ENCODE data around the gene MED23.

- TF ChIP-seq, protein P1, sequence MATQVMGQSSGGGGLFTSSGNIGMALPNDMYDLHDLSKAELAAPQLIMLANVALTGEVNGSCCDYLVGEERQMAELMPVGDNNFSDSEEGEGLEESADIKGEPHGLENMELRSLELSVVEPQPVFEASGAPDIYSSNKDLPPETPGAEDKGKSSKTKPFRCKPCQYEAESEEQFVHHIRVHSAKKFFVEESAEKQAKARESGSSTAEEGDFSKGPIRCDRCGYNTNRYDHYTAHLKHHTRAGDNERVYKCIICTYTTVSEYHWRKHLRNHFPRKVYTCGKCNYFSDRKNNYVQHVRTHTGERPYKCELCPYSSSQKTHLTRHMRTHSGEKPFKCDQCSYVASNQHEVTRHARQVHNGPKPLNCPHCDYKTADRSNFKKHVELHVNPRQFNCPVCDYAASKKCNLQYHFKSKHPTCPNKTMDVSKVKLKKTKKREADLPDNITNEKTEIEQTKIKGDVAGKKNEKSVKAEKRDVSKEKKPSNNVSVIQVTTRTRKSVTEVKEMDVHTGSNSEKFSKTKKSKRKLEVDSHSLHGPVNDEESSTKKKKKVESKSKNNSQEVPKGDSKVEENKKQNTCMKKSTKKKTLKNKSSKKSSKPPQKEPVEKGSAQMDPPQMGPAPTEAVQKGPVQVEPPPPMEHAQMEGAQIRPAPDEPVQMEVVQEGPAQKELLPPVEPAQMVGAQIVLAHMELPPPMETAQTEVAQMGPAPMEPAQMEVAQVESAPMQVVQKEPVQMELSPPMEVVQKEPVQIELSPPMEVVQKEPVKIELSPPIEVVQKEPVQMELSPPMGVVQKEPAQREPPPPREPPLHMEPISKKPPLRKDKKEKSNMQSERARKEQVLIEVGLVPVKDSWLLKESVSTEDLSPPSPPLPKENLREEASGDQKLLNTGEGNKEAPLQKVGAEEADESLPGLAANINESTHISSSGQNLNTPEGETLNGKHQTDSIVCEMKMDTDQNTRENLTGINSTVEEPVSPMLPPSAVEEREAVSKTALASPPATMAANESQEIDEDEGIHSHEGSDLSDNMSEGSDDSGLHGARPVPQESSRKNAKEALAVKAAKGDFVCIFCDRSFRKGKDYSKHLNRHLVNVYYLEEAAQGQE (IDR thresholded peaks at IDR 0.05; ENCODE audit: low read depth): no peak
- TF ChIP-seq CREB1 (IDR thresholded peaks at IDR 0.05; ENCODE audit: low read depth) (no peak), RAD21 (IDR thresholded peaks at IDR 0.05; ENCODE audit: low read depth) (no peak)
These were observed 45.1 kb upstream of the MED23 start for GRCh38 chr6:131673184-131673583.
